Activated CD4-positive, alpha-beta T cell treated with anti-CD3 and anti-CD28 coated beads for 36 hours (primary cell): ENCODE results near the gene KIFC3. TPM values are rescaled to one million over a fixed set of nuclear protein-coding genes. Genes with fewer than 3 reads are reported as not detected.
"Not testable (repeated sequence)": the region's sequence is repeated elsewhere in the genome, so short reads cannot be mapped to it uniquely, and the experiment has no call there.

Experiments
- ATAC-seq: fragments of 200-7000 bp; cut with Tn5 transposase; one replicate; pipeline ENCODE4 v1.10.0; 2021; ENCODE audit warnings: mild to moderate bottlenecking, moderate library complexity
- CTCF ChIA-PET: fragments of 350-600 bp; sonication (Branson Sonifier 250); formaldehyde crosslinking; loops from one replicate; lab custom pipeline; 2021; ENCODE audit warnings: antibody characterized with exemption; lab: Charles Lee
- POLR2A ChIA-PET: fragments of 350-600 bp; sonication (Branson Sonifier 250); formaldehyde crosslinking; loops from one replicate; lab custom pipeline; 2021; ENCODE audit warnings: antibody characterized with exemption, inconsistent platforms; lab: Charles Lee
- DNase-seq: peaks from one replicate; pipeline ENCODE4 v3.0.0-alpha.2; 2020
- H3K27ac Mint-ChIP-seq: one replicate; pipeline ENCODE4 v1.8.0; 2021; ENCODE audit warnings: mixed read lengths
- H3K27me3 Mint-ChIP-seq: one replicate; pipeline ENCODE4 v1.8.0; 2021; ENCODE audit warnings: mixed read lengths
- H3K36me3 Mint-ChIP-seq: one replicate; pipeline ENCODE4 v1.8.0; 2021; ENCODE audit warnings: low read depth, mixed read lengths
- H3K4me1 Mint-ChIP-seq: one replicate; pipeline ENCODE4 v1.8.0; 2021; ENCODE audit warnings: mixed read lengths
- H3K4me3 Mint-ChIP-seq: one replicate; pipeline ENCODE4 v1.8.0; 2021; ENCODE audit warnings: mild to moderate bottlenecking, moderate library complexity, mixed read lengths
- H3K9me3 Mint-ChIP-seq: one replicate; pipeline ENCODE4 v1.8.0; 2021; ENCODE audit warnings: low read depth, mixed read lengths
- intact Hi-C, 2 experiments: fragments of 100-400 bp; cut with DNase I in 1 of 2; cut with micrococcal nuclease in 1 of 2; formaldehyde crosslinking; loops; one replicate each; pipeline versions ENCODE4 v1.14.2 to v1.15.1; 2022 to 2024; cut with DNase I, micrococcal nuclease
- total RNA-seq, 2 experiments: library from RNA; stranded (reverse); gene quantifications; one replicate each; pipeline ENCODE4 v1.2.3, GENCODE V29; 2021

KIFC3 gene
- total RNA-seq, 2 experiments from 2014 or later = 0.32 to 0.66 TPM

DNA sequence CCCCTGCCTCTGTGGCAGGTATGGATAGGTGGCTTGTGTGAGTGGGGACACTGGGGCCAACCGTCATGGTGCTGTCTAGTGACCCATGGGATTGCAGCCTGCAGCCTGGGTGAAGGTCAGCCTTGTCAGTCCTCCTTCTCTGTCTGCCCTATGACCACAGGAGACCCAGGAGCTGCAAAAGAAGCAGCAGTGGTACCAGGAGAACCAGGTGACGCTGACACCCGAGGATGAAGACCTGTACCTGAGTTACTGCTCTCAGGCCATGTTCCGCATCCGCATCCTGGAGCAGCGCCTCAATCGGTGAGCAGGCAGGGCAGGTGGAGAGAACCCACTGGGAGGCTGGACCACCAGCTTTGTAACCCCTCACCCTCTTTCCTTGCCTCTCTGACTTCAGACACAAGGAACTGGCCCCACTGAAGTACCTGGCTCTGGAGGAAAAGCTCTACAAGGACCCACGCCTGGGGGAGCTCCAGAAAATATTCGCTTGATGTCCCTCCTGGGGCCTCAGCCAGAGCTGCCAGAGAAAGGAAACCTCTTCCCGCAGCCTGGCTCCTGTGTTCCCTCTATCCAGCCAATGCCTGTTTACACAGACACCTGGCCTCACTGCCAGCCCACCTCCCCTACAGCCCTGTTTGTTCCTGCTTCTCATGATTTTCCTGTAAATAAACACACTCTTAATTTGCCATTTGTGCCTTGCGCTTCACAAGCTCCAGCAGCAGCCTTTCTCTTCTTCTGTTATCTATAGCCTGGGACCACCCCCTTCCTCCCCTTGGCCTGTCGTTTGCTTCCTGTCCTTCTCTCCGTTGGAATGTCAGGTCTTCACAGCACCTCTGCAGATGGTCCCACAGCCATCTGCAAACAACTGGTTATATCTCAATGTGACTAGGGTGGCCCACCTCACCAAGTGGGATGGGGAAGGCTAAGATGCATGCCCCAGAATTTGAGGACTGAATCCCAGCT is 71.2 kb downstream of the KIFC3 start:
- Mint-ChIP-seq H3K9me3 (peaks cover 10% of the 10 kb centered on the region), H3K4me1 (peaks cover 3% of the 10 kb centered on the region), H3K27me3 (no peaks in the 10 kb centered on the region), H3K36me3 (peaks cover 11% of the 10 kb centered on the region), H3K27ac (no peak overlapping the region), H3K4me3 (no peak overlapping the region)
- CTCF ChIA-PET = interaction anchor here (0.8 to 1.0 kb wide), 3 partner anchors 18 to 269 kb away, joined by 3 to 6 read pairs (median 4); no protein-coding TSS in a partner anchor
- POLR2A ChIA-PET = no interaction called here
- ATAC-seq (no peak), DNase-seq (no peak)
- intact Hi-C loops = loop anchor here in 1 of 2 experiments (10.0 kb wide), 1 partner anchor 1306 kb away; the partner anchor contains the start of gene AMFR

DNA sequence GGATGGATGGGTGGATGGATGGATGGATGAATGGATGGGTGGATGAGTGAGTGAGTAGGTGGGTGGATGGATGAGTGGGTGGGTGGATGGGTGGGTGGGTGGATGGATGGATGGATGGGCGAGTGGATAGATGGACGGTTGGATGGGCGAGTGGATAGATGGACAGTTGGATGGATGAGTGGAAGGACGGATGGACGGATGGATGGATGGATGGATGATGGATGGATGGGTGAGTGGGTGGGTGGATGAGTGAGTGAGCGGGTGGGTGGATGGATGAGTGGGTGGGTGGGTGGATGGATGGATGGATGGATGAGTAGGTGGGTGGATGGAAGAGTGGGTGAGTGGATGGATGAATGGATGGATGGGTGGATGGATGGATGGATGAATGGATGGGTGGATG is 72.4 kb downstream of the KIFC3 start:
- CTCF ChIA-PET = interaction anchor here (0.8 kb wide), 1 partner anchor 268 kb away, joined by 6 read pairs; no protein-coding TSS in a partner anchor
- intact Hi-C loops = loop anchor here in 1 of 2 experiments (10.0 kb wide), 1 partner anchor 1305 kb away; the partner anchor contains the start of gene AMFR
- ATAC-seq, DNase-seq, POLR2A ChIA-PET, H3K4me1 Mint-ChIP-seq, H3K4me3 Mint-ChIP-seq, H3K27ac Mint-ChIP-seq, H3K27me3 Mint-ChIP-seq: not testable (repeated sequence)
- peaks cover 10% of the 10 kb centered on the region for H3K9me3 Mint-ChIP-seq
- H3K36me3 Mint-ChIP-seq = peaks cover 11% of the 10 kb centered on the region

DNA sequence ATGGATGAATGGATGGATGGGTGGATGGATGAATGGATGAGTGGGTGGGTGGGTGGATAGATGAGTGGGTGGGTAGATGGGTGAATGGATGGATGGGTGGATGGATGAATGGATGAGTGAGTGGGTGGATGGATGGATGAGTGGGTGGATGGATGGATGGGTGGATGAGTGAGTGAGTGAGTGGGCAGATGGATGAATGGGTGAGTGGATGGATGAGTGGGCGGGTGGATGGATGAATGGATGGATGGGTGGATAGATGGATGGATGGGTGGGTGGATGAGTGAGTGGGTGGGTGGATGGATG is 73.2 kb downstream of the KIFC3 start:
- Mint-ChIP-seq H3K27me3 (no peaks in the 10 kb centered on the region), H3K27ac (no peak overlapping the region), H3K36me3 (peaks cover 11% of the 10 kb centered on the region), H3K9me3 (peaks cover 10% of the 10 kb centered on the region), H3K4me1 (no peaks in the 10 kb centered on the region), H3K4me3 (no peak overlapping the region)
- intact Hi-C loops = no loop called here
- ChIA-PET POLR2A (no interaction called here), CTCF (no interaction called here)
- no peak for DNase-seq
- ATAC-seq = no peak

DNA sequence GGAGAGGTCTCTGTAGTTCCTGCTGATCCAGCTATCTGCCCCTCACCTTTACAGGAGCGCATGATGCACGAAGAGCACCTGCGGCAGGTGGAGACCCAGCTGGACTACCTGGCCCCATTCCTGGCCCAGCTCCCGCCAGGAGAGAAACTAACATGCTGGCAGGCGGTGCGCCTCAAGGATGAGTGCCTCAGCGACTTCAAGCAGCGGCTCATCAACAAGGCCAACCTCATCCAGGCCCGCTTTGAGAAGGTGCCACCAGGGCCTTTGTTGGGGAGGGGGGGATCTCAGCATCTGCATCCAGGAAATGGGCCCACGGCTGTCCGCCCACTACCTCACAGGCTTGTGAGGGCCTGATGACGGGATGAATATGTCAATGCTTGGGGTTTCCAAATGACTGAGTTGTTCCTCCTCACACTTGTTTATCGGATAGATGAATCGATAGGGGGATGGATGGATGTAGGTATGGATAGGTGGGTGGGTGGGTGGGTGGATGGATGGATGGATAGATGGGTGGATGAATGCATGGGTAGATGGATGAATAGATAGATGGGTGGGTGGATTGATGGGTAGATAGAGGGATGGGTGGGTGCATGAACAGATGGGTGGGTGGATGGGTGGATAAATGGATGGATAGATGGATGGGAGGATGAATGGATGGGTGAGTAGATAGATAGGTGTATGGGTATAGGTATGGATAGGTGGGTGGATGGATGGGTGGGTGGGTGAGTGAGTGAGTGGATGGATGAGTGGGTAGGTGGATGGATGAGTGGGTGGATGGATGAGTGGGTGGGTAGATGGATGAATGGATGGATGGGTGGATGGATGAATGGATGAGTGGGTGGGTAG is 73.7 kb downstream of the KIFC3 start:
- Mint-ChIP-seq H3K36me3 (peaks cover 8% of the 10 kb centered on the region), H3K27me3 (no peaks in the 10 kb centered on the region), H3K4me1 (no peaks in the 10 kb centered on the region), H3K4me3 (no peak overlapping the region), H3K9me3 (peaks cover 10% of the 10 kb centered on the region), H3K27ac (no peak overlapping the region)
- peak; percentile 40 for ATAC-seq
- intact Hi-C loops = no loop called here
- peak; percentile 45 for DNase-seq
- CTCF ChIA-PET = interaction anchor here (0.6 kb wide), 1 partner anchor 577 kb away, joined by 3 read pairs; no protein-coding TSS in a partner anchor
- POLR2A ChIA-PET = no interaction called here

DNA sequence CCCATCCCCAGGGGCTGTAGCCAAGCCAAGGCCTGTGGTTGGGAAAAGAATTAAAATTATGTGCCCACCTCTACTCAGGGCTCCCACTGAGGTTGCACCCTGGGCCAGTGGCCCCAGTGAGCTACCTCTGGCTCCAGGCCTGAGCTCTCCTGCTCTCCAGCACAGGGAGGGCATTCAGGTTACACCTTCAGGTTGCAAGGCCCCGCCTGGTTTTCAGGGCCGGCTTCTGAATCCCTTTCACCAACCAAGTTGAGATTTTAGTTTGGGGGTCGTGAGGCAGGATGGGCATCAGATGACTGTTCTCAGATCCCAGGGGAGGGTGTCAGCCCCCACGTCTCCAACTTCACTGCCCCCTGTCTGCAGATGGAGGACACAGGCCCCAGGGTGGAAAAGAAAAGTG is 74.7 kb downstream of the KIFC3 start:
- DNase-seq (no peak), ATAC-seq (no peak)
- Mint-ChIP-seq H3K27me3 (no peaks in the 10 kb centered on the region), H3K36me3 (peaks cover under 1% of the 10 kb centered on the region), H3K4me3 (no peak overlapping the region), H3K9me3 (peaks cover 3% of the 10 kb centered on the region), H3K27ac (no peak overlapping the region), H3K4me1 (no peaks in the 10 kb centered on the region)
- intact Hi-C loops = no loop called here
- POLR2A ChIA-PET = no interaction called here
- CTCF ChIA-PET = interaction anchor here (1.4 kb wide), 1 partner anchor 8 kb away, joined by 3 read pairs; the partner anchor contains the start of gene KATNB1

DNA sequence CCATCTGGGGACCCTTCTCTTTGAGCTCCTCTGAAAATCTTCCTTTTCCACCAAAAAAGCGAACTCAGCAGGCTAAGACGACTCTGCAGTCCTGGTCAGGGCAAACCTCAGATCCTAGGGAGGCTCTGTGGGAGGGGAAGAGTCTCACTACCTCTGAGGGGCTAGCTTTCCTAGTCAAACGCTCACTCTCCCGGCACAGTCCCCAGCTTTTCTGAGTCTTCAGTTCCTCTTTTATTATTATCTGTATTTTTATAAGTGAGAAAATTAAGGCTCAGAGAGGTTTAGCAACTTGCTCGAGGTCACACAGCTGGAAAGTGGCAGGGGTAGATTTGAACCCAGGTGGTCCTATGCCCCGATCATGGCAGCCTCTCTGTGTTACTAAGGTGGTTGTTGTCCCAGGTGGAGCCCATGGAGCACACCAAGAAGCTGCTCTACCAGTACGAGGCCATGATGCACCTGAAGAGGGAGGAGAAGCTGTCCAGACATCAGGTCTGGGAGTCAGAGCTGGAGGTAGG is 75.8 kb downstream of the KIFC3 start:
- no peaks in the 10 kb centered on the region for H3K4me1 Mint-ChIP-seq
- intact Hi-C loops = no loop called here
- ChIA-PET POLR2A (no interaction called here), CTCF (interaction anchor here (1.4 kb wide), 1 partner anchor 9 kb away, joined by 3 read pairs; the partner anchor contains the start of gene KATNB1)
- no peaks in the 10 kb centered on the region for H3K27me3 Mint-ChIP-seq
- ATAC-seq (no peak), DNase-seq (no peak)
- H3K4me3 Mint-ChIP-seq = no peak overlapping the region
- H3K36me3 Mint-ChIP-seq = no peaks in the 10 kb centered on the region
- H3K9me3 Mint-ChIP-seq = no peaks in the 10 kb centered on the region
- H3K27ac Mint-ChIP-seq = no peak overlapping the region

DNA sequence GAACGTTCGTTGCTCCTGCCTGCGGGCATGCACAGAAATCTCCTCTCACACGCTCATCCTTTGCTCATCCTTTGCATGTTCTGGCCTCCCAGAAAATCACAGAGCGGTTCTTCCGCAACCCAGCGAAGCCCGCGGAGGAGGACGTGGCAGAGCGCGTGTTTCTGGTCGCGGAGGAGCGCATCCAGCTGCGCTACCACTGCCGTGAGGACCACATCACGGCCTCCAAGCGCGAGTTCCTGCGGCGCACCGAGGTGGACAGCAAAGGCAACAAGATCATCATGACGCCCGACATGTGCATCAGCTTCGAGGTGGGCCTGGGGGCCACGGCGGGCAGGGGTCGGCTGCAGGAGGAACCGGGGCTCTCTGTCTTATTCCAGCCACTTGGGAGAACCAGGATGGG is 76.3 kb downstream of the KIFC3 start:
- CTCF ChIA-PET = no interaction called here
- no peak for ATAC-seq

DNA sequence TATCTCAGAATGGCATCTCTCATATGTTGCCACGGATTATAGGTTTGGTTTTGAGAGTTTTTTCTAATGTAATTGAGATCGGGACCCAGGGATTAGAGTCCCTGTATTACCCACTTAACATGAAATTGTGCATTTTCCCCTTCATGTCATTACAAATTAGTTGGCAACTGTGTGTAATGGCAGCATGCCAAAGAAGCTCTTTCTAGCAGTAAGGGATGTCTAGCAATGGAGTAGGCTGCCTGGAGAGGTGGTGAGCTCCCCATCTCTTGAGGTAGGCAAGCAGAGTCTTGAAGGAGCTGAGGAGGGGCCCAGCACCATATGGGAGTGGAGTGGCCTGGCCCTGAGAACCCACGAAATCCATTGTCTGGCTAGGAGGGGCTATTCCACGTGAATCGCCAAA is 76.7 kb downstream of the KIFC3 start:
- DNase-seq (no peak), ATAC-seq (no peak)
- CTCF ChIA-PET = interaction anchor here (1.9 kb wide), 1 partner anchor 10 kb away, joined by 9 read pairs; the partner anchor contains the start of gene KATNB1
- Mint-ChIP-seq H3K4me1 (no peaks in the 10 kb centered on the region), H3K4me3 (no peak overlapping the region), H3K27me3 (no peaks in the 10 kb centered on the region), H3K27ac (no peak overlapping the region), H3K36me3 (no peaks in the 10 kb centered on the region), H3K9me3 (no peaks in the 10 kb centered on the region)
- intact Hi-C loops = no loop called here
- POLR2A ChIA-PET = no interaction called here

More for the DNA sequence above, 76.3 kb downstream of the KIFC3 start:
- Mint-ChIP-seq H3K27me3 (no peaks in the 10 kb centered on the region), H3K4me1 (no peaks in the 10 kb centered on the region), H3K27ac (no peak overlapping the region), H3K4me3 (no peak overlapping the region), H3K9me3 (no peaks in the 10 kb centered on the region), H3K36me3 (no peaks in the 10 kb centered on the region)
- no peak for DNase-seq
- intact Hi-C loops = no loop called here
- POLR2A ChIA-PET = no interaction called here

DNA sequence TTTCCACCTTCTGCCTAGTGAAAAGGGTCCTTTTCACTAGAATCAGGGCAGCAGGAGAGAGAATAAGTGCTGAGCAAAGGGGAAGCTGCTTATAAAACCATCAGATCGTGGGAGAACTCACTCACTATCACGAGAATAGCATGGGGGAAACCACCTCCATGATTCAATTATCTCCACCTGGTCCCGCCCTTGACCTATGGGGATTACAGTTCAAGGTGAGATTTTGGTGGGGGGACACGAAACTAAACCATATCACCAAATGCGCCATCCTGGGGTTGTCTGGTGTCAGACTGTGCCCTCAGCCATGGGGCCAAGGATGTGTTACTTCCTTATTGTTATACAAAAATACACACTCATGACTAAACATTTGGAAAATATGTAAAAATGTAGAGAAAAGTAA is 77.1 kb downstream of the KIFC3 start:
- CTCF ChIA-PET = interaction anchor here (1.9 kb wide), 1 partner anchor 10 kb away, joined by 9 read pairs; the partner anchor contains the start of gene KATNB1
- Mint-ChIP-seq H3K27ac (no peak overlapping the region), H3K4me3 (no peak overlapping the region), H3K9me3 (no peaks in the 10 kb centered on the region), H3K27me3 (no peaks in the 10 kb centered on the region), H3K36me3 (no peaks in the 10 kb centered on the region), H3K4me1 (no peaks in the 10 kb centered on the region)
- intact Hi-C loops = no loop called here
- no peak for DNase-seq
- ATAC-seq = peak; percentile 45
- POLR2A ChIA-PET = no interaction called here

DNA sequence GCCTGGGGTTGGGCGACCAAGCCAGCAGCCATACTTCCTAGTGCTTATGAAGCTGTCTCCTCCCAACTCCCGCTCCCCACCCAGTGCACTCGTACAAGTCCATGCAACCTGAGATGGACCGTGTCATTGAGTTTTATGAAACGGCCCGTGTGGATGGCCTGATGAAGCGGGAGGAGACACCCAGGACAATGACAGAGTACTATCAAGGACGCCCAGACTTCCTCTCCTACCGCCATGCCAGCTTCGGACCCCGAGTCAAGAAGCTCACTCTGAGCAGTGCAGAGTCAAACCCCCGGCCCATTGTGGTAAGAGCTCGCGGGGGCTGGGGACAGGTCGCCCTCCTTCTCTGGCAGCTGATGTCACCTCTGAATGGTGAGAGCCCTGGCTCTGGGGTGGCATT is 77.8 kb downstream of the KIFC3 start:
- no peak overlapping the region for H3K27ac Mint-ChIP-seq
- POLR2A ChIA-PET = no interaction called here
- no peaks in the 10 kb centered on the region for H3K4me1 Mint-ChIP-seq
- ATAC-seq = no peak
- DNase-seq = no peak
- no peaks in the 10 kb centered on the region for H3K36me3 Mint-ChIP-seq
- H3K27me3 Mint-ChIP-seq = no peaks in the 10 kb centered on the region
- CTCF ChIA-PET = interaction anchor here (1.9 kb wide), 1 partner anchor 11 kb away, joined by 9 read pairs; the partner anchor contains the start of gene KATNB1
- intact Hi-C loops = loop anchor here (5.0 kb wide), 2 partner anchors 77 to 147 kb away; no protein-coding TSS in a partner anchor
- H3K4me3 Mint-ChIP-seq = no peak overlapping the region
- H3K9me3 Mint-ChIP-seq = no peaks in the 10 kb centered on the region

DNA sequence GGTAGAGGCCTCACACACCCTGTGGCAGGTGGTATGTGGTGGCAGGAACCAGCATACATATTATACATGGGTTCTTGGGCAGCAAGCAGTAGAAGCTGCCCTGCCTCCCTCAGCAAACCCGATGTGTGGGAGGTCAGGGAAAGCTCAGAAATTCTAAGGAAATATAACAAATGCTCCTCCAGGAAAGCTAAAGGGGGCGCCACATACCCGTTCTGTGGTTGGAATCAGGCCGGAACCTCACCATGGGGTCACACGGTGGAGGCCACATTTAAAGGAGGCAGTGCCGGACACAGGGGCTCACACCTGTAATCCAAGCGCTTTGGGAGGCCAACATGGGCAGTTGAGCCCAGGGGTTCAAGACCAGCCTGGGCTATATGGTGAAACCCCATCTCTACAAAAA is 79.1 kb downstream of the KIFC3 start:
- no peak for ATAC-seq
- ChIA-PET CTCF (interaction anchor here (0.6 kb wide), 1 partner anchor 96 kb away, joined by 3 read pairs; no protein-coding TSS in a partner anchor), POLR2A (no interaction called here)
- H3K9me3 Mint-ChIP-seq = no peaks in the 10 kb centered on the region
- no peaks in the 10 kb centered on the region for H3K36me3 Mint-ChIP-seq
- DNase-seq = no peak
- H3K27me3 Mint-ChIP-seq = no peaks in the 10 kb centered on the region
- intact Hi-C loops = loop anchor here (5.0 kb wide), 2 partner anchors 76 to 146 kb away; no protein-coding TSS in a partner anchor
- no peak overlapping the region for H3K27ac Mint-ChIP-seq
- H3K4me1 Mint-ChIP-seq = no peaks in the 10 kb centered on the region
- no peak overlapping the region for H3K4me3 Mint-ChIP-seq
